ENCODE data around the gene ROBO1.
A peak's percentile ranks its signal among the peaks of the same experiment; 100 is the strongest.
"Not testable (repeated sequence)": the region's sequence is repeated elsewhere in the genome, so short reads cannot be mapped to it uniquely, and the experiment has no call there.

The ROBO1 gene

DNA sequence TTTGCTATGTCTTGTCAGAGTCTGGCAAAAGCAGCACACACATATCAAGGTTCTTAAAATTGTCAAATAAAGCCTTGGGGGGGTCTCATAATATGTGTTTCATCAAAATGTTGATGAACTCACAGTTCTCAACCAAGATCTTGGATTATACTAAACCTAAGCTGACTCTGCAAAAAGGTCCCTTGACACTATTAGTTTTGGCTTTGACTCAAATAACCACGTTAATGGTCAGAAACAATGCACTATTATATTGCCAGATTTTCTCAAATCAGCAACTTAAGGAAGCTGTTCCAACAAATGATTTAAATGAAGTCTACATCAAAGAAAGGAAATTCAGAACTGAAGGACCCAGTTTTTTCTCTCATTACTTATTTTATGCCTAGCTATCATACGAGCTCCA lies 1063.9 kb downstream of the ROBO1 start:
- no peaks in the 10 kb centered on the region for H4K20me1 ChIP-seq
- no peaks in the 10 kb centered on the region for H3K27me3 ChIP-seq
- H3K4me3 ChIP-seq, result no peak overlapping the region
- H3K9me3 ChIP-seq, result peaks cover 11% of the 10 kb centered on the region
- H3K9ac ChIP-seq, result peak overlapping the region; percentile 45; the same call in 1 of the 2 replicates
- peak overlapping the region; percentile 66 for H3K4me2 ChIP-seq
- H3K4me1 ChIP-seq, result peaks cover 79% of the 10 kb centered on the region
- peaks cover 38% of the 10 kb centered on the region for H3K36me3 ChIP-seq
- H3K27ac ChIP-seq, result peak overlapping the region; percentile 61
- TF ChIP-seq Cebpa-rat (IDR thresholded peaks at IDR 0.05), result no peak

DNA sequence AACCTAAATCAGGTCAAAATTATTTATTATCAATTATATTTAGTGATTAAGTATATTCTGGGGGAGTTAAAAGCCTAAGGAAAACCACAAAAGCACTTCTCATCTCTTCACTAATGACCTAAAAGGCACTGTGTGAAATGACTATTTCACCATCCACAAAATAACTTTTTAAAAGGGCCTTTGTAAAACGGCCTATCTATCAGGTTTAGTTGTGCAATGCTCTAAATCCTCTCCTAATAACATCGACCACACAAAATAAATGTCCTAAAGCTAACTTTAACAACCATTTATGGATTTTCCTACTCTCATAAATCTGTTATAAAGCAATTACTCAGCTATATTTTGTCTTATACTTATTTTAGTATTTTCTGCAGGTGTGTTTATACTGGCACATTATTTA lies 1066.3 kb downstream of the ROBO1 start:
- no peaks in the 10 kb centered on the region for H3K27me3 ChIP-seq
- TF ChIP-seq Cebpa-rat (IDR thresholded peaks at IDR 0.05), result no peak
- H3K27ac ChIP-seq, result peak overlapping the region; percentile 42; the same call in 1 of the 2 replicates
- no peak overlapping the region for H3K9ac ChIP-seq
- peaks cover 27% of the 10 kb centered on the region for H3K36me3 ChIP-seq
- no peak overlapping the region for H3K4me3 ChIP-seq
- H3K9me3 ChIP-seq, result peaks cover 11% of the 10 kb centered on the region
- H3K4me2 ChIP-seq, result peak overlapping the region; percentile 27
- peaks cover 77% of the 10 kb centered on the region for H3K4me1 ChIP-seq
- H4K20me1 ChIP-seq, result no peaks in the 10 kb centered on the region

DNA sequence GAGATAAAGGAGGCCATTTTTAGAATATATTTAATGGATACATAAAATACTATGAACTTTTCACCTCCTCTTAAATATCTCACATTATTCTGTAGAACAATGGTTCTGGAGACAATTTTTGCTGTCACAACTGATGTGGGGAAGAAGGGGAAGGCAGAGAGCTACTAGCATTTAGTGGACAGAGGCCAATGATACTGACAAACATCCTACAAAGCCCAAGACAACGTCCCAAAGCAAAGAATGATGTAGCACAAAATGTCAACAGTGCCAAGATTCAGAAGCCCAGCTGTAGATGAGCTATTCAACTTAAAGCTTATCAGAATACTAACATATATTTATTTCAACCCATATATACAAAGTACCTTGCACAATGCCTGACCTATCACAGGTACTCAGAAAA lies 1069.4 kb downstream of the ROBO1 start:
- peaks cover 8% of the 10 kb centered on the region for H3K9me3 ChIP-seq
- peaks cover 73% of the 10 kb centered on the region for H3K4me1 ChIP-seq
- H3K27me3 ChIP-seq, result no peaks in the 10 kb centered on the region
- peak overlapping the region; percentile 84 for H3K27ac ChIP-seq
- H3K9ac ChIP-seq, result 0 out of 2 replicates have a peak overlapping the region, but pooled peaks have one; percentile 38
- no peak for TF ChIP-seq Cebpa-rat (IDR thresholded peaks at IDR 0.05)
- H3K36me3 ChIP-seq, result peaks cover 19% of the 10 kb centered on the region
- no peak overlapping the region for H3K4me3 ChIP-seq
- peak overlapping the region; percentile 74 for H3K4me2 ChIP-seq
- no peaks in the 10 kb centered on the region for H4K20me1 ChIP-seq

DNA sequence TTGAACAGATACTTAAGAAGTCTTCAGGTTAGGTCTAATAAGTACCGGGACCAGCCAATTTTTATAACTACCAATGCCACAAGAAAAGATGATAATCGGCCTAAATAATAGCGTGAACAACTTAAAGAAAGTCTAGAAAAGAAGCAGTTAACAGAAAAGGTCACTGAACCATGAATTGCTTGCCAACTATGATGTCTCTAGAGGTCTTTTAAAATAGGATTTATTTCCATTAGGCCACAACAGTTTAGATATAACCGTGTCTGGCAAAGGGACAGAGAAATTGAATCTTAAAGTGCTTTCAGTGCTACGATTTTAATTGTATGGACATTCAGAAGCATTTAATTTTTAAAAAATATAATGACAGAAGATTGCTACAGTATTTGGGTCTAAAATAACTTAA lies 1070.4 kb downstream of the ROBO1 start:
- peaks cover 27% of the 10 kb centered on the region for H3K36me3 ChIP-seq
- H3K9me3 ChIP-seq, result peaks cover 8% of the 10 kb centered on the region
- no peak for TF ChIP-seq Cebpa-rat (IDR thresholded peaks at IDR 0.05)
- H3K27me3 ChIP-seq, result no peaks in the 10 kb centered on the region
- peak overlapping the region; percentile 54 for H3K9ac ChIP-seq
- peak overlapping the region; percentile 30; the same call in 1 of the 2 replicates for H3K4me3 ChIP-seq
- no peaks in the 10 kb centered on the region for H4K20me1 ChIP-seq
- H3K4me2 ChIP-seq, result peak overlapping the region; percentile 74
- peak overlapping the region; percentile 84 for H3K27ac ChIP-seq
- H3K4me1 ChIP-seq, result peaks cover 63% of the 10 kb centered on the region

- no peak overlapping the region for H3K27ac ChIP-seq
- no peaks in the 10 kb centered on the region for H4K20me1 ChIP-seq
- H3K4me2 ChIP-seq, result no peak overlapping the region
- H3K9me3 ChIP-seq, result no peaks in the 10 kb centered on the region
- H3K9ac ChIP-seq, result no peak overlapping the region
- H3K4me3 ChIP-seq, result no peak overlapping the region
- peaks cover 7% of the 10 kb centered on the region for H3K4me1 ChIP-seq
- no peaks in the 10 kb centered on the region for H3K27me3 ChIP-seq
- peaks cover 37% of the 10 kb centered on the region for H3K36me3 ChIP-seq
- TF ChIP-seq Cebpa-rat (IDR thresholded peaks at IDR 0.05), result no peak
Measured at GRCh38 chr3:78690766-78691165, 1077.0 kb downstream of the ROBO1 start.

GRCh38 chr3:78689378-78689777 lies 1078.4 kb downstream of the ROBO1 start:
- TF ChIP-seq Cebpa-rat (IDR thresholded peaks at IDR 0.05), result no peak
- no peak overlapping the region for H3K27ac ChIP-seq
- H4K20me1 ChIP-seq, result no peaks in the 10 kb centered on the region
- H3K4me3 ChIP-seq, result no peak overlapping the region
- no peak overlapping the region for H3K9ac ChIP-seq
- no peaks in the 10 kb centered on the region for H3K27me3 ChIP-seq
- H3K4me1 ChIP-seq, result no peaks in the 10 kb centered on the region
- 0 out of 2 replicates have a peak, but pooled peaks cover 2% of the 10 kb centered on the region for H3K9me3 ChIP-seq
- H3K4me2 ChIP-seq, result no peak overlapping the region
- H3K36me3 ChIP-seq, result peaks cover 47% of the 10 kb centered on the region

DNA sequence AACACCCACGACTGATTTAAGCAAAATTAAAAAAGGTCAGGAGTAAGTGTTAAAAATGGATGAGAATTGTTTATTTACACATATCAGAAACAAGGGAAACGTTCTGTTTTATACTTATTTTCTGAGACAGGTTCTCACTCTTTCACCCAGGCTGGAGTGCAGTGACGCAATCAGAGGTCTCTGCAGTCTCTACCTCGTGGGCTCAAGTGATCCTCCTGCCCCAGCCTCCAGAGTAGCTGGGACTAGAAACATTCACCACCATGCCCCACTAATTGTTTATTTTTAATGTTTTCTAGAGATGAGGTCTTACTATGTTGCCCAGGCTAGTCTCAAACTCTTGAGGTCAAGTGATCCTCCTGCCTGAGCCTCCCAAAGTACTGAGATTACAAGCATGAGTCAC lies 1080.3 kb downstream of the ROBO1 start:
- Histone ChIP-seq H3K9ac (no peak overlapping the region), H3K27me3 (no peaks in the 10 kb centered on the region), H3K4me3 (no peak overlapping the region), H4K20me1 (no peaks in the 10 kb centered on the region), H3K4me2 (no peak overlapping the region), H3K4me1 (no peaks in the 10 kb centered on the region), H3K36me3 (peaks cover 47% of the 10 kb centered on the region), H3K27ac (no peak overlapping the region), H3K9me3 (0 out of 2 replicates have a peak, but pooled peaks cover 5% of the 10 kb centered on the region)
- TF ChIP-seq Cebpa-rat (IDR thresholded peaks at IDR 0.05), result no peak

DNA sequence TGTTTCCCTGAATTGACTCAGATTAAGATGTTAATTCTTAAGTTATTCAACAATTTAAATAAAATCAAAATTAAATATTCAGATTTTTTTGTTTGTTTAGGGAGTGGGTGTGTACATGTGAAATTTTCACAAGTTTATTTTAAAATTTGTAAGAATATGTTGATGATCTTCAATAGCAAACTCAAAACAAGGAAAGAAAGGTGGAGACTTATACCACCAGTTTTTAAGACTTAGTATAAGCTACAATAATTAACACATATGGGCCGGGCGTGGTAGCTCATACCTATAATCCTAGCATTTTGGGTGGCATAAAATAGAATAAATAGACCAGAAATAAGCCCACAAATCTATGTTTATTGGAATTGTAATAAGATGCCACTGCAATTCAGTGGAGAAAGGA lies 1084.5 kb downstream of the ROBO1 start:
- Histone ChIP-seq H3K9ac (no peak overlapping the region), H3K27me3 (no peaks in the 10 kb centered on the region), H3K4me3 (no peak overlapping the region), H4K20me1 (no peaks in the 10 kb centered on the region), H3K4me1 (no peaks in the 10 kb centered on the region), H3K36me3 (peaks cover 49% of the 10 kb centered on the region), H3K9me3 (peaks cover 15% of the 10 kb centered on the region), H3K27ac (no peak overlapping the region), H3K4me2 (no peak overlapping the region)
- TF ChIP-seq Cebpa-rat (IDR thresholded peaks at IDR 0.05), result no peak

DNA sequence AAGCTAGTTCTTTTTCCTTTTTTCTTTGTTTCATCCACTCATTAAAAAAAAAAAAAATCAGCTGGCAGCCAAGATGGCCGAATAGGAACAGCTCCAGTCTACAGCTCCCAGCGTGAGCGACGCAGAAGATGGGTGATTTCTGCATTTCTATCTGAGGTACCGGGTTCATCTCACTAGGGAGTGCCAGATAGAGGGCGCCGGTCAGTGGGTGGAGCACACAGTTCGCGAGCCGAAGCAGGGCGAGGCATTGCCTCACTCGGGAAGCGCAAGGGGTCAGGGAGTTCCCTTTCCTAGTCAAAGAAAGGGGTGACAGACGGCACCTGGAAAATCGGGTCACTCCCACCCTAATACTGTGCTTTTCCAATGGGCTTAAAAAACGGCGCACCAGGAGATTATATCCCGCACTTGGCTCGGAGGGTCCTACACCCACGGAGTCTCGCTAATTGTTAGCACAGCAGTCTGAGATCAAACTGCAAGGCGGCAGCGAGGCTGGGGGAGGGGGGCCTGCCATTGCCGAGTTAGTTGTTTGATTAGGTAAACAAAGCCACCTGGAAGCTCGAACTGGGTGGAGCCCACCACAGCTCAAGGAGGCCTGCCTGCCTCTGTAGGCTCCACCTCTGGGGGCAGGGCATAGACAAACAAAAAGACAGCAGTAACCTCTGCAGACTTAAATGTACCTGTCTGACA lies 1092.5 kb downstream of the ROBO1 start:
- H4K20me1 ChIP-seq, H3K9ac ChIP-seq, H3K27me3 ChIP-seq, H3K4me1 ChIP-seq, H3K4me2 ChIP-seq, H3K9me3 ChIP-seq, H3K27ac ChIP-seq, H3K4me3 ChIP-seq: not testable (repeated sequence)
- H3K36me3 ChIP-seq, result peaks cover 38% of the 10 kb centered on the region

- TF ChIP-seq Cebpa-rat (IDR thresholded peaks at IDR 0.05), result no peak
- no peaks in the 10 kb centered on the region for H3K27me3 ChIP-seq
- no peaks in the 10 kb centered on the region for H4K20me1 ChIP-seq
- H3K4me3 ChIP-seq, result no peak overlapping the region
- H3K27ac ChIP-seq, result no peak overlapping the region
- H3K4me2 ChIP-seq, result no peak overlapping the region
- H3K4me1 ChIP-seq, result no peaks in the 10 kb centered on the region
- no peak overlapping the region for H3K9ac ChIP-seq
- peaks cover 72% of the 10 kb centered on the region for H3K36me3 ChIP-seq
- H3K9me3 ChIP-seq, result no peaks in the 10 kb centered on the region
Measured at GRCh38 chr3:78670746-78671145, 1097.1 kb downstream of the ROBO1 start.

All from BLaER1 (cell line).